MM.1S (cell line): Measurements from ENCODE around the gene SH3PXD2A.

Experiments used
- DNase-seq: peaks from one replicate; pipeline ENCODE4 v3.0.0-alpha.2; 2015
- H2AFZ ChIP-seq: fragments of 300-600 bp; sonication (generic); 2 replicates; pipeline ENCODE4 v1.6.0; 2016; ENCODE audit warnings: antibody characterized with exemption, low read length
- H3F3A ChIP-seq: fragments of 300-600 bp; sonication (generic); 2 replicates; pipeline ENCODE4 v1.6.1; 2016; ENCODE audit warnings: mild to moderate bottlenecking, antibody characterized with exemption, low read length, moderate library complexity, mixed read lengths; ENCODE audit not compliant: insufficient read depth
- H3K27ac ChIP-seq: fragments of 300-600 bp; sonication (generic); 2 replicates; pipeline ENCODE4 v1.5.1; 2016; ENCODE audit warnings: mild to moderate bottlenecking, low read length
- H3K27me3 ChIP-seq: fragments of 300-600 bp; sonication (generic); replicated peaks from 2 replicates; pipeline ENCODE4 v1.6.0; 2016; ENCODE audit warnings: low read length; ENCODE audit not compliant: insufficient read depth
- H3K36me3 ChIP-seq: fragments of 300-600 bp; sonication (generic); replicated peaks from 2 replicates; pipeline ENCODE4 v1.6.1; 2016; ENCODE audit warnings: mild to moderate bottlenecking, low read length, mixed read lengths; ENCODE audit not compliant: insufficient read depth
- H3K4me1 ChIP-seq: fragments of 300-600 bp; sonication (generic); 2 replicates; pipeline ENCODE4 v1.6.1; 2016; ENCODE audit warnings: low read length, mixed read lengths
- H3K4me2 ChIP-seq: fragments of 300-600 bp; sonication (generic); 2 replicates; pipeline ENCODE4 v1.6.0; 2016; ENCODE audit warnings: low read depth, low read length
- H3K4me3 ChIP-seq: fragments of 300-600 bp; sonication (generic); 2 replicates; pipeline ENCODE4 v1.5.1; 2016; ENCODE audit warnings: low read length, mixed read lengths
- H3K79me2 ChIP-seq: fragments of 300-600 bp; sonication (generic); 2 replicates; pipeline ENCODE4 v1.6.1; 2016; ENCODE audit warnings: mixed run types, low read length, mixed read lengths
- H3K9ac ChIP-seq: fragments of 300-600 bp; sonication (generic); 2 replicates; pipeline ENCODE4 v1.6.1; 2016; ENCODE audit warnings: low read length, mixed read lengths
- H3K9me2 ChIP-seq: fragments of 300-600 bp; sonication (generic); replicated peaks from 2 replicates; pipeline ENCODE4 v1.6.1; 2016; ENCODE audit warnings: mild to moderate bottlenecking, low read length, mixed read lengths; ENCODE audit not compliant: insufficient read depth
- H3K9me3 ChIP-seq: fragments of 300-600 bp; sonication (generic); replicated peaks from 2 replicates; pipeline ENCODE4 v1.6.1; 2016; ENCODE audit warnings: mild to moderate bottlenecking, low read length, mixed read lengths; ENCODE audit not compliant: insufficient read depth
- H4K20me1 ChIP-seq: fragments of 300-600 bp; sonication (generic); 2 replicates; pipeline ENCODE4 v1.6.1; 2016; ENCODE audit warnings: mild to moderate bottlenecking, low read length, moderate library complexity, mixed read lengths; ENCODE audit not compliant: insufficient read depth
- CTCF ChIP-seq: fragments of 300-600 bp; sonication (generic); IDR thresholded peaks from 2 replicates; pipeline ENCODE4 v1.5.1; 2016; ENCODE audit warnings: antibody characterized with exemption, low read length, mixed read lengths
- EZH2 ChIP-seq: fragments of 300-600 bp; sonication (generic); optimal IDR thresholded peaks from 2 replicates; pipeline ENCODE3; 2017; ENCODE audit warnings: low read depth, mild to moderate bottlenecking, antibody characterized with exemption, low read length, mixed read lengths
- EZH2phosphoT487 ChIP-seq: fragments of 300-600 bp; sonication (generic); IDR thresholded peaks from 2 replicates; pipeline ENCODE4 v1.6.1; 2018; ENCODE audit warnings: antibody characterized with exemption, low read length

SH3PXD2A gene

GRCh38 chr10:103553743-103554487, 301.5 kb downstream of the SH3PXD2A start:
- H3K9me2 ChIP-seq: no peaks in the 10 kb centered on the region
- DNase-seq: no peak
- no peak overlapping the region for H2AFZ ChIP-seq
- no peaks in the 10 kb centered on the region for H3F3A ChIP-seq
- no peaks in the 10 kb centered on the region for H3K9me3 ChIP-seq
- H3K4me1 ChIP-seq: 0 out of 2 replicates have a peak, but pooled peaks cover 3% of the 10 kb centered on the region
- H3K9ac ChIP-seq: no peak overlapping the region
- H3K36me3 ChIP-seq: no peaks in the 10 kb centered on the region
- no peaks in the 10 kb centered on the region for H4K20me1 ChIP-seq
- no peak overlapping the region for H3K4me2 ChIP-seq
- no peaks in the 10 kb centered on the region for H3K27me3 ChIP-seq
- no peak for TF ChIP-seq EZH2phosphoT487
- no peak for TF ChIP-seq CTCF
- TF ChIP-seq EZH2: no peak
- H3K79me2 ChIP-seq: no peaks in the 10 kb centered on the region
- no peak overlapping the region for H3K27ac ChIP-seq
- no peak overlapping the region for H3K4me3 ChIP-seq

- Histone ChIP-seq H2AFZ (no peak overlapping the region), H3K9me2 (no peaks in the 10 kb centered on the region), H3K4me3 (no peak overlapping the region), H4K20me1 (no peaks in the 10 kb centered on the region), H3K79me2 (no peaks in the 10 kb centered on the region), H3K36me3 (no peaks in the 10 kb centered on the region), H3F3A (no peaks in the 10 kb centered on the region), H3K4me2 (no peak overlapping the region), H3K9me3 (no peaks in the 10 kb centered on the region), H3K27me3 (no peaks in the 10 kb centered on the region), H3K27ac (no peak overlapping the region), H3K9ac (no peak overlapping the region), H3K4me1 (0 out of 2 replicates have a peak, but pooled peaks cover 3% of the 10 kb centered on the region)
- TF ChIP-seq EZH2phosphoT487 (no peak), CTCF (no peak), EZH2 (no peak)
- DNase-seq: no peak
Observed at GRCh38 chr10:103552856-103553742, 302.3 kb downstream of the SH3PXD2A start.

GRCh38 chr10:103551619-103552602, 303.5 kb downstream of the SH3PXD2A start:
- no peaks in the 10 kb centered on the region for H3K79me2 ChIP-seq
- no peak overlapping the region for H3K27ac ChIP-seq
- no peaks in the 10 kb centered on the region for H4K20me1 ChIP-seq
- H3K4me2 ChIP-seq: no peak overlapping the region
- H3K27me3 ChIP-seq: no peaks in the 10 kb centered on the region
- no peak for DNase-seq
- H3K9ac ChIP-seq: no peak overlapping the region
- H3K9me2 ChIP-seq: no peaks in the 10 kb centered on the region
- no peaks in the 10 kb centered on the region for H3F3A ChIP-seq
- TF ChIP-seq EZH2phosphoT487: no peak
- H3K36me3 ChIP-seq: no peaks in the 10 kb centered on the region
- H3K4me1 ChIP-seq: 0 out of 2 replicates have a peak, but pooled peaks cover 3% of the 10 kb centered on the region
- no peaks in the 10 kb centered on the region for H3K9me3 ChIP-seq
- H2AFZ ChIP-seq: no peak overlapping the region
- no peak overlapping the region for H3K4me3 ChIP-seq
